IMR-90 (cell line): Measurements from ENCODE around the gene WSB1.

Experiments
- CTCF ChIP-seq: conservative IDR thresholded peaks from 2 replicates; pipeline ENCODE4 v1.5.1; 2012; ENCODE audit warnings: mild to moderate bottlenecking, low read depth, low read length, improper control_type of control experiment
- RAD21 ChIP-seq: IDR thresholded peaks from 2 replicates; pipeline ENCODE4 v1.6.1; 2012; ENCODE audit warnings: low read length, improper control_type of control experiment

GRCh38 chr17:27327397-27327796 is 33.5 kb downstream of the WSB1 start:
- TF ChIP-seq CTCF = no peak
- no peak for TF ChIP-seq RAD21
